A673 (cell line): ENCODE data around the gene SMCO1. TPM values are rescaled to one million over a fixed set of nuclear protein-coding genes. Genes with fewer than 3 reads are reported as not detected.
"Not testable (repeated sequence)": the region's sequence is repeated elsewhere in the genome, so short reads cannot be mapped to it uniquely, and the experiment has no call there.

Source experiments
- BruUV-seq: library from RNA; stranded (reverse); fragments of 400-500 nt; replicated peaks from 2 replicates; lab custom pipeline; 2021; lab: Mats Ljungman, UMichigan
- CTCF ChIA-PET: fragments of 300-600 bp; sonication (Branson Sonifier 250); formaldehyde crosslinking; loops from one replicate; lab custom pipeline; 2022; ENCODE audit warnings: antibody characterized with exemption; lab: Charles Lee
- POLR2A ChIA-PET: fragments of 300-600 bp; sonication (Branson Sonifier 250); formaldehyde crosslinking; loops from one replicate; lab custom pipeline; 2022; ENCODE audit warnings: antibody characterized with exemption; ENCODE audit not compliant: low non-redundant PET; lab: Charles Lee
- DNase-seq: peaks from one replicate; pipeline ENCODE4 v3.0.0-alpha.2; 2015; ENCODE audit warnings: low spot score
- H3K27ac ChIP-seq: fragments of 200-600 bp; sonication (generic); 2 replicates; pipeline ENCODE4 v1.5.1; 2016; ENCODE audit warnings: mixed run types, low read depth, mild to moderate bottlenecking, mixed read lengths, antibody characterized with exemption, low read length; ENCODE audit not compliant: poor library complexity, severe bottlenecking
- H3K27me3 ChIP-seq: fragments of 200-600 bp; sonication (generic); replicated peaks from 2 replicates; pipeline ENCODE4 v1.6.1; 2017; ENCODE audit warnings: mixed run types, low read depth, mild to moderate bottlenecking, mixed read lengths, antibody characterized with exemption, low read length; ENCODE audit not compliant: insufficient read depth, poor library complexity
- H3K36me3 ChIP-seq: fragments of 200-600 bp; sonication (generic); 2 replicates; pipeline ENCODE4 v1.6.1; 2016; ENCODE audit warnings: mixed run types, mild to moderate bottlenecking, mixed read lengths, antibody characterized with exemption, low read length; ENCODE audit not compliant: insufficient read depth, poor library complexity, severe bottlenecking
- H3K4me1 ChIP-seq: fragments of 200-600 bp; sonication (generic); 2 replicates; pipeline ENCODE4 v1.6.1; 2017; ENCODE audit warnings: mixed run types, mild to moderate bottlenecking, mixed read lengths, antibody characterized with exemption, low read length; ENCODE audit not compliant: insufficient read depth, poor library complexity, severe bottlenecking
- H3K4me3 ChIP-seq: fragments of 200-600 bp; sonication (generic); 2 replicates; pipeline ENCODE4 v1.5.1; 2016; ENCODE audit warnings: low read depth, mixed run types, mild to moderate bottlenecking, mixed read lengths, low read length; ENCODE audit not compliant: poor library complexity, severe bottlenecking
- H3K9me3 ChIP-seq: fragments of 200-600 bp; sonication (generic); 2 replicates; pipeline ENCODE4 v1.6.1; 2016; ENCODE audit warnings: mixed run types, low read depth, mild to moderate bottlenecking, mixed read lengths, antibody characterized with exemption, low read length; ENCODE audit not compliant: poor library complexity, severe bottlenecking
- EZH2 ChIP-seq: fragments of 200-600 bp; sonication (generic); IDR thresholded peaks from 2 replicates; pipeline ENCODE4 v1.6.1; 2017; ENCODE audit warnings: borderline replicate concordance, low read depth, mild to moderate bottlenecking, mixed read lengths, antibody characterized with exemption, low read length; ENCODE audit not compliant: poor library complexity, severe bottlenecking
- intact Hi-C: fragments of 100-400 bp; cut with micrococcal nuclease; formaldehyde crosslinking; loops from one replicate; pipeline ENCODE4 v1.10.0; 2022; ENCODE audit not compliant: unreplicated experiment
- total RNA-seq: library from RNA; stranded (reverse); gene quantifications from 2 replicates; pipeline ENCODE4 v1.2.3, GENCODE V29; 2021
- TF ChIP-seq, protein P1 (sequence below): fragments of 300-800, 200-600 bp; sonication (generic); conservative IDR thresholded peaks from 2 replicates; pipeline ENCODE4 v1.5.1; 2017; ENCODE audit warnings: low read depth, mild to moderate bottlenecking, antibody characterized with exemption, low read length, moderate library complexity, mixed read lengths

The SMCO1 gene
- total RNA-seq, 1 experiment from 2014 or later, result not detected

DNA sequence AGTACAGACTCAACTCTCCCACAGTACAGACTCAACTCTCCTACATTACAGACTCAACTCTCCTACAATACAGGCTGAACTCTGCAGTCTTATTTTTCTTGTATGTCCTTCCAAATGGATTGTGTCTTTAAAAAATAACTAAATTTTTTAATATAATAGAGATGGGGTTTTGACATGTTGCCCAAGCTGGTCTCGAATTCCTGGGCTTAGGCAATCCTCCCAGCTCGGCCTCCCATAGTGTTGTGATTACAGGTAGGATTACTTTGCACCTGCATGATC, 51.7 kb downstream of the SMCO1 start:
- Histone ChIP-seq H3K27me3 (no peaks in the 10 kb centered on the region), H3K36me3 (no peaks in the 10 kb centered on the region), H3K4me3 (no peak overlapping the region), H3K9me3 (no peaks in the 10 kb centered on the region), H3K27ac (no peak overlapping the region), H3K4me1 (no peaks in the 10 kb centered on the region)
- TF ChIP-seq EZH2, result no peak
- TF ChIP-seq, protein P1, sequence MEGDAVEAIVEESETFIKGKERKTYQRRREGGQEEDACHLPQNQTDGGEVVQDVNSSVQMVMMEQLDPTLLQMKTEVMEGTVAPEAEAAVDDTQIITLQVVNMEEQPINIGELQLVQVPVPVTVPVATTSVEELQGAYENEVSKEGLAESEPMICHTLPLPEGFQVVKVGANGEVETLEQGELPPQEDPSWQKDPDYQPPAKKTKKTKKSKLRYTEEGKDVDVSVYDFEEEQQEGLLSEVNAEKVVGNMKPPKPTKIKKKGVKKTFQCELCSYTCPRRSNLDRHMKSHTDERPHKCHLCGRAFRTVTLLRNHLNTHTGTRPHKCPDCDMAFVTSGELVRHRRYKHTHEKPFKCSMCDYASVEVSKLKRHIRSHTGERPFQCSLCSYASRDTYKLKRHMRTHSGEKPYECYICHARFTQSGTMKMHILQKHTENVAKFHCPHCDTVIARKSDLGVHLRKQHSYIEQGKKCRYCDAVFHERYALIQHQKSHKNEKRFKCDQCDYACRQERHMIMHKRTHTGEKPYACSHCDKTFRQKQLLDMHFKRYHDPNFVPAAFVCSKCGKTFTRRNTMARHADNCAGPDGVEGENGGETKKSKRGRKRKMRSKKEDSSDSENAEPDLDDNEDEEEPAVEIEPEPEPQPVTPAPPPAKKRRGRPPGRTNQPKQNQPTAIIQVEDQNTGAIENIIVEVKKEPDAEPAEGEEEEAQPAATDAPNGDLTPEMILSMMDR, result no peak
- DNase-seq, result no peak
- ChIA-PET CTCF (no interaction called here), POLR2A (no interaction called here)
- no TSS peak for BruUV-seq
- intact Hi-C loops, result no loop called here

DNA sequence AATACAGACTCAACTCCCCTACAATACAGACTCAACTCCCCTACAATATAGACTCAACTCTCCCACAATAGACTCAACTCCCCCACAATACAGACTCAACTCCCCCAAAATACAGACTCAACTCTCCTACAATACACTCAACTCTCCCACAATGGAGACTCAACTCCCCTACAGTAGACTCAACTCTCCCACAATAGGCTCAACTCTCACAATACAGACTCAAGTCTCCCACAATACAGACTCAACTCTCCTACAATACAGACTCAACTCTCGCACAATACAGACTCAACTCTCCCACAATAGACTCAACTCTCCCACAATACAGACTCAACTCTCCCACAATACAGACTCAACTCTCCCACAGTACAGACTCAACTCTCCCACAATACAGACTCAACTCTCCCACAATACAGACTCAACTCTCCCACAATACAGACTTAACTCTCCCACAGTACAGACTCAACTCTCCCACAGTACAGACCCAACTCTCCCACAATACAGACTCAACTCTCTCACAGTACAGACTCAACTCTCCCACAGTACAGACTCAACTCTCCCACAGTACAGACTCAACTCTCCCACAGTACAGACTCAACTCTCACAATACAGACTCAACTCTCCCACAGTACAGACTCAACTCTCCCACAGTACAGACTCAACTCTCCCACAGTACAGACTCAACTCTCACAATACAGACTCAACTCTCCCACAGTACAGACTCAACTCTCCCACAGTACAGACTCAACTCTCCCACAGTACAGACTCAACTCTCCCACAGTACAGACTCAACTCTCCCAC, 52.3 kb downstream of the SMCO1 start:
- H3K27me3 ChIP-seq, CTCF ChIA-PET, H3K4me3 ChIP-seq, H3K36me3 ChIP-seq, POLR2A ChIA-PET, DNase-seq, BruUV-seq, H3K4me1 ChIP-seq, H3K9me3 ChIP-seq, intact Hi-C loops, H3K27ac ChIP-seq: not testable (repeated sequence)

DNA sequence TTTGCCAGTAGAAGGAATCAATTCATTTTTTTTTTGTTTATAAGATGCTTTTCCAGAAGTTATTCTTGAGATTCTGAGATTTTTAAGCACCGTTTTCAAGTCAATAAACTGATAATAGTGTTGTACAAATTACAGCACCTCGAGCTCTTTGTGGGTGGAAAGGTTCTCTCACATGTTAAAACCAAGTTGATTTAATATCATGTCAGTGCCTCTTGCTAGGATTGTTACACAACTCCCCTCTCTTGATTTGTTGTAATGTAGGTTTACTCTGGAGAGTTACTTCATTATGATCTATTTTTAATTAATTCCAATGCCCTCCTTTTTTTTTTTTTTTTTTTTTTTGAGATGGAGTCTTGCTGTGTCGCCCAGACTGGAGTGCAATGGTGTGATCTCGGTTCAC, 57.1 kb downstream of the SMCO1 start:
- CTCF ChIA-PET, result interaction anchor here (0.7 kb wide), 2 partner anchors 26 to 189 kb away, joined by 4 to 5 read pairs; partner anchors contain the start of gene UBXN7
- TF ChIP-seq, protein P1, result no peak
- no peak for TF ChIP-seq EZH2

DNA sequence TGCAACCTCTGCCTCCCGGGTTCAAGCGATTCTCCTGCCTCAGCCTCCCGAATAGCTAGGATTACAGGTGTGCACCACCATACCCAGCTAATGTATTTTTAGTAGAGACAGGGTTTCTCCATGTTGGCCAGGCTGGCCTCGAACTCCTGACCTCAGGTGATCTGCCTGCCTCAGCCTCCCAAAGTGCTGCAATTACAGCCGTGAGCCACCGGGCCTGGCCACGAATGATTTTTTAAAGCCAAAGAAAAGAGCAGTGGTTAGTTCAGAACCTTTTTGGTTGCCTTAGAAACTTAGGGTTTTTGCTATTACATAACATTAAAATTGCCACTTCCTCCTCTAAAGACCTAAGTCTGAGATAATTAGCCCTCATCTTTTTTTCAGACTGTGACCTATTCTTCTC, 57.7 kb downstream of the SMCO1 start:
- intact Hi-C loops, POLR2A ChIA-PET, H3K9me3 ChIP-seq, H3K4me3 ChIP-seq, H3K27ac ChIP-seq, H3K27me3 ChIP-seq, H3K36me3 ChIP-seq, H3K4me1 ChIP-seq, BruUV-seq: not testable (repeated sequence)
- DNase-seq, result peak; percentile 43
- CTCF ChIA-PET, result interaction anchor here (0.6 to 0.7 kb wide), 3 partner anchors 8 to 188 kb away, joined by 4 to 7 read pairs (median 5); partner anchors contain the start of gene UBXN7

More for the DNA sequence above, 57.1 kb downstream of the SMCO1 start:
- no peaks in the 10 kb centered on the region for H3K4me1 ChIP-seq
- H3K4me3 ChIP-seq, result no peak overlapping the region
- DNase-seq, result no peak
- no peaks in the 10 kb centered on the region for H3K36me3 ChIP-seq
- POLR2A ChIA-PET, result no interaction called here
- no TSS peak for BruUV-seq
- no peaks in the 10 kb centered on the region for H3K27me3 ChIP-seq
- no peaks in the 10 kb centered on the region for H3K9me3 ChIP-seq
- H3K27ac ChIP-seq, result no peak overlapping the region
- intact Hi-C loops, result no loop called here

Other genes starting within 250 kb of the SMCO1 start
- gene PCYT1A, start 227.6 kb downstream of the SMCO1 start, total RNA-seq, result 62.3 and 63.2 TPM in 2 replicates
- 23.3 and 24.6 TPM in 2 replicates for gene DYNLT2B, start 197.1 kb downstream of the SMCO1 start, total RNA-seq
- gene TM4SF19, start 177.0 kb downstream of the SMCO1 start, total RNA-seq, result not detected in 2 replicates
- 92.8 and 94.2 TPM in 2 replicates for gene UBXN7, start 82.9 kb downstream of the SMCO1 start, total RNA-seq
- 37.9 and 42.9 TPM in 2 replicates for gene RNF168, start 11.6 kb downstream of the SMCO1 start, total RNA-seq
- gene WDR53, start 53.2 kb upstream of the SMCO1 start, total RNA-seq, result 17.8 and 23.1 TPM in 2 replicates
- gene FBXO45, start 53.3 kb upstream of the SMCO1 start, total RNA-seq, result 20.9 and 23.0 TPM in 2 replicates
- 0.64 and 0.92 TPM in 2 replicates for gene NRROS, start 124.3 kb upstream of the SMCO1 start, total RNA-seq
- gene CEP19, start 196.9 kb upstream of the SMCO1 start, total RNA-seq, result 6.0 TPM in 2 replicates
- gene PIGX, start 197.0 kb upstream of the SMCO1 start, total RNA-seq, result 59.0 and 59.1 TPM in 2 replicates
- 93.2 and 102 TPM in 2 replicates for gene PAK2, start 224.5 kb upstream of the SMCO1 start, total RNA-seq